Activated naive CD4-positive, alpha-beta T cell treated with anti-CD3 and anti-CD28 coated beads for 36 hours (primary cell): Measurements from ENCODE around the gene DPP6. TPM values are rescaled to one million over a fixed set of nuclear protein-coding genes. Genes with fewer than 3 reads are reported as not detected.

Experiments used
- CTCF ChIA-PET: fragments of 350-600 bp; sonication (Branson Sonifier 250); formaldehyde crosslinking; loops from one replicate; lab custom pipeline; 2021; ENCODE audit warnings: antibody characterized with exemption; lab: Charles Lee
- DNase-seq: peaks from one replicate; pipeline ENCODE4 v3.0.0-alpha.2; 2020
- H3K27ac Mint-ChIP-seq: one replicate; pipeline ENCODE4 v1.8.0; 2021; ENCODE audit warnings: mild to moderate bottlenecking, mixed read lengths
- H3K27me3 Mint-ChIP-seq: one replicate; pipeline ENCODE4 v1.8.0; 2021; ENCODE audit warnings: low read depth, mixed read lengths
- H3K36me3 Mint-ChIP-seq: one replicate; pipeline ENCODE4 v1.8.0; 2021; ENCODE audit warnings: low read depth, mixed read lengths
- H3K4me1 Mint-ChIP-seq: one replicate; pipeline ENCODE4 v1.8.0; 2021; ENCODE audit warnings: low read depth, mixed read lengths
- H3K4me3 Mint-ChIP-seq: one replicate; pipeline ENCODE4 v1.8.0; 2021; ENCODE audit warnings: mild to moderate bottlenecking, moderate library complexity, mixed read lengths
- H3K9me3 Mint-ChIP-seq: one replicate; pipeline ENCODE4 v1.8.0; 2021; ENCODE audit warnings: mixed read lengths
- intact Hi-C: fragments of 100-400 bp; cut with micrococcal nuclease; formaldehyde crosslinking; loops from one replicate; pipeline ENCODE4 v1.15.1; 2023
- total RNA-seq, 2 experiments: library from RNA; stranded (reverse); gene quantifications; one replicate each; pipeline ENCODE4 v1.2.3, GENCODE V29; 2021

The DPP6 gene
- total RNA-seq, 2 experiments from 2014 or later: not detected

- Mint-ChIP-seq H3K4me1 (no peaks in the 10 kb centered on the region), H3K36me3 (no peaks in the 10 kb centered on the region), H3K9me3 (peaks cover 6% of the 10 kb centered on the region), H3K4me3 (no peak overlapping the region), H3K27me3 (no peaks in the 10 kb centered on the region), H3K27ac (no peak overlapping the region)
- no peak for DNase-seq
- CTCF ChIA-PET: interaction anchor here (0.7 to 0.9 kb wide), 2 partner anchors 9 to 69 kb away, joined by 3 to 4 read pairs; no protein-coding TSS in a partner anchor
- intact Hi-C loops: no loop called here
Observed at GRCh38 chr7:154512121-154512833, 460.1 kb downstream of the DPP6 start.

- Mint-ChIP-seq H3K4me3 (no peak overlapping the region), H3K27ac (no peak overlapping the region), H3K4me1 (no peaks in the 10 kb centered on the region), H3K9me3 (peaks cover 8% of the 10 kb centered on the region), H3K27me3 (no peaks in the 10 kb centered on the region), H3K36me3 (no peaks in the 10 kb centered on the region)
- intact Hi-C loops: no loop called here
- no peak for DNase-seq
- CTCF ChIA-PET: no interaction called here
Observed at GRCh38 chr7:154517768-154518167, 465.6 kb downstream of the DPP6 start.

GRCh38 chr7:154519229-154519628 lies 467.0 kb downstream of the DPP6 start:
- no peaks in the 10 kb centered on the region for H3K36me3 Mint-ChIP-seq
- no peak for DNase-seq
- intact Hi-C loops: no loop called here
- CTCF ChIA-PET: no interaction called here
- H3K27me3 Mint-ChIP-seq: no peaks in the 10 kb centered on the region
- no peaks in the 10 kb centered on the region for H3K4me1 Mint-ChIP-seq
- no peak overlapping the region for H3K27ac Mint-ChIP-seq
- no peak overlapping the region for H3K4me3 Mint-ChIP-seq
- H3K9me3 Mint-ChIP-seq: peaks cover 8% of the 10 kb centered on the region

GRCh38 chr7:154530136-154530535 lies 477.9 kb downstream of the DPP6 start:
- intact Hi-C loops: no loop called here
- H3K9me3 Mint-ChIP-seq: peaks cover 2% of the 10 kb centered on the region
- no peaks in the 10 kb centered on the region for H3K4me1 Mint-ChIP-seq
- H3K36me3 Mint-ChIP-seq: no peaks in the 10 kb centered on the region
- CTCF ChIA-PET: interaction anchor here (1.0 kb wide), 1 partner anchor 10 kb away, joined by 3 read pairs; no protein-coding TSS in a partner anchor
- no peak for DNase-seq
- no peak overlapping the region for H3K27ac Mint-ChIP-seq
- peaks cover 3% of the 10 kb centered on the region for H3K27me3 Mint-ChIP-seq
- no peak overlapping the region for H3K4me3 Mint-ChIP-seq

- intact Hi-C loops: no loop called here
- H3K36me3 Mint-ChIP-seq: no peaks in the 10 kb centered on the region
- CTCF ChIA-PET: no interaction called here
- peaks cover 3% of the 10 kb centered on the region for H3K27me3 Mint-ChIP-seq
- H3K4me1 Mint-ChIP-seq: no peaks in the 10 kb centered on the region
- H3K4me3 Mint-ChIP-seq: no peak overlapping the region
- peaks cover 2% of the 10 kb centered on the region for H3K9me3 Mint-ChIP-seq
- H3K27ac Mint-ChIP-seq: no peak overlapping the region
- DNase-seq: no peak
Observed at GRCh38 chr7:154532771-154533170, 480.6 kb downstream of the DPP6 start.

GRCh38 chr7:154540596-154540995 lies 488.4 kb downstream of the DPP6 start:
- CTCF ChIA-PET: interaction anchor here (1.0 kb wide), 1 partner anchor 10 kb away, joined by 3 read pairs; no protein-coding TSS in a partner anchor
- Mint-ChIP-seq H3K27me3 (no peaks in the 10 kb centered on the region), H3K27ac (no peak overlapping the region), H3K4me1 (no peaks in the 10 kb centered on the region), H3K36me3 (peaks cover 1% of the 10 kb centered on the region), H3K4me3 (no peak overlapping the region), H3K9me3 (peaks cover 2% of the 10 kb centered on the region)
- intact Hi-C loops: no loop called here
- no peak for DNase-seq

GRCh38 chr7:154541606-154542005 lies 489.4 kb downstream of the DPP6 start:
- Mint-ChIP-seq H3K36me3 (peaks cover 1% of the 10 kb centered on the region), H3K27ac (no peak overlapping the region), H3K27me3 (no peaks in the 10 kb centered on the region), H3K4me1 (no peaks in the 10 kb centered on the region), H3K4me3 (no peak overlapping the region), H3K9me3 (peaks cover 2% of the 10 kb centered on the region)
- CTCF ChIA-PET: no interaction called here
- DNase-seq: no peak
- intact Hi-C loops: no loop called here

GRCh38 chr7:154546946-154547587 lies 494.9 kb downstream of the DPP6 start:
- DNase-seq: no peak
- no peaks in the 10 kb centered on the region for H3K36me3 Mint-ChIP-seq
- intact Hi-C loops: no loop called here
- H3K27me3 Mint-ChIP-seq: no peaks in the 10 kb centered on the region
- peaks cover 8% of the 10 kb centered on the region for H3K9me3 Mint-ChIP-seq
- CTCF ChIA-PET: no interaction called here
- no peak overlapping the region for H3K4me3 Mint-ChIP-seq
- no peak overlapping the region for H3K27ac Mint-ChIP-seq
- H3K4me1 Mint-ChIP-seq: no peaks in the 10 kb centered on the region

- Mint-ChIP-seq H3K4me1 (no peaks in the 10 kb centered on the region), H3K9me3 (peaks cover 6% of the 10 kb centered on the region), H3K4me3 (no peak overlapping the region), H3K36me3 (no peaks in the 10 kb centered on the region), H3K27ac (no peak overlapping the region), H3K27me3 (no peaks in the 10 kb centered on the region)
- CTCF ChIA-PET: no interaction called here
- DNase-seq: no peak
- intact Hi-C loops: no loop called here
Observed at GRCh38 chr7:154553711-154554265, 501.6 kb downstream of the DPP6 start.

GRCh38 chr7:154559454-154559853 lies 507.3 kb downstream of the DPP6 start:
- Mint-ChIP-seq H3K36me3 (no peaks in the 10 kb centered on the region), H3K4me1 (no peaks in the 10 kb centered on the region), H3K4me3 (no peak overlapping the region), H3K27ac (no peak overlapping the region), H3K27me3 (no peaks in the 10 kb centered on the region), H3K9me3 (no peaks in the 10 kb centered on the region)
- CTCF ChIA-PET: interaction anchor here (0.6 kb wide), 1 partner anchor 317 kb away, joined by 3 read pairs; no protein-coding TSS in a partner anchor
- DNase-seq: no peak
- intact Hi-C loops: no loop called here

GRCh38 chr7:154564676-154565075 lies 512.5 kb downstream of the DPP6 start:
- CTCF ChIA-PET: no interaction called here
- intact Hi-C loops: no loop called here
- no peak for DNase-seq
- no peak overlapping the region for H3K4me3 Mint-ChIP-seq
- H3K9me3 Mint-ChIP-seq: no peaks in the 10 kb centered on the region
- H3K27ac Mint-ChIP-seq: no peak overlapping the region
- H3K36me3 Mint-ChIP-seq: no peaks in the 10 kb centered on the region
- H3K4me1 Mint-ChIP-seq: no peaks in the 10 kb centered on the region
- H3K27me3 Mint-ChIP-seq: no peaks in the 10 kb centered on the region

- DNase-seq: no peak
- no peaks in the 10 kb centered on the region for H3K4me1 Mint-ChIP-seq
- no peak overlapping the region for H3K4me3 Mint-ChIP-seq
- intact Hi-C loops: no loop called here
- H3K36me3 Mint-ChIP-seq: no peaks in the 10 kb centered on the region
- H3K27me3 Mint-ChIP-seq: no peaks in the 10 kb centered on the region
- CTCF ChIA-PET: no interaction called here
- H3K27ac Mint-ChIP-seq: no peak overlapping the region
- H3K9me3 Mint-ChIP-seq: no peaks in the 10 kb centered on the region
Observed at GRCh38 chr7:154566877-154567276, 514.7 kb downstream of the DPP6 start.
